Measurements from ENCODE around the gene NRG2. TPM values are rescaled to one million over a fixed set of nuclear protein-coding genes. Genes with fewer than 3 reads are reported as not detected.

Gene NRG2
- polyA plus RNA-seq, 1 of the 3 experiments (the other 2 are of a cell fraction) = 3.7 TPM

DNA sequence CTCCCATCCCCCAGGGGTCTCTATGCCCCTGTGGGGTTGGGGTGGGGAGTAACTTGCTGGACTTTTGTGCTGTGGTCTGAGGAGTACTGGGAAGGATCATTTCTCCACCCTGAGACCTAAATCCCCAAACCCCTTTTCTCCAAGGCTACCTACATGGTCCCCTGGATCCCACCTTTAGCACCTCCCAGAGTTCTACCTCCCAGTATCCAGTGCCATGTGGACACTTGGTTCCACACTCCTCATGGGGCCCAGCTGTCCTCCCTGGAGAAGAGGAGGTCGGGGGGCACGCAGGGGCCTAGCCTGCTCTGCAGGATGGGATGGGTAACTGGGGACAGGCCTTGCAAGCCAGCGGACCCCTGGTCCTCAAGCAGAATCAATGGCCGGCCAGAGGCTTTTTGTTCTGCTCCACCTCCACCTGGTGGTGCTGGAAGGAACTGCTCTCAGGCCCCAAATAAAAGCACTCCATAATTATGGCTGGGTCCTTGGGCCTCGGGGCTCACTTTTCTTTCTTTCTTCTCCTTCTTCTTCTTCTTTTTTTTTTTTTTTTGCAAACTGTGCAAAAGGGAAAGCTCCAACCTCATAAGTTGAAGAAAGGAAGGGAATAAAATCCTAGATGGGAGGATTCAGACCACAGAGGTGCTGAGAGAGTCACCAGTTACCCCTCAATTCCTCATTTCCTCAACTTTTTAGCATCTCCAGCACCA lies 179.1 kb downstream of the NRG2 start:
- no peaks in the 10 kb centered on the region for H3K9me3 ChIP-seq
- CTCF ChIA-PET = interaction anchor here (0.8 to 17.2 kb wide), 29 partner anchors 9 to 230 kb away, joined by 3 to 225 read pairs (median 5); partner anchors contain the start of gene PSD2
- no peak overlapping the region for H2AFZ ChIP-seq (ENCODE audit: low read depth)
- no peaks in the 10 kb centered on the region for H3K9me2 ChIP-seq
- POLR2A ChIA-PET = no interaction called here
- H3K27me3 ChIP-seq (ENCODE audit: insufficient read depth) = no peaks in the 10 kb centered on the region
- DNase-seq = peak; percentile 85
- H3F3A ChIP-seq (replicated peaks; ENCODE audit: insufficient read depth) = no peaks in the 10 kb centered on the region
- 33% methylated on average over 5 of the region's 5 CpGs for WGBS (ENCODE audit: low lambda C conversion rate)
- H3K4me1 ChIP-seq (ENCODE audit: control insufficient read depth in 1 of 2, insufficient read depth in 2 of 2, low read depth in 1 of 2, low read length in 1 of 2) = peaks cover 0 to 2% of the 10 kb centered on the region in 2 experiments; a peak in 1 of 4 replicates
- H4K20me1 ChIP-seq (ENCODE audit: insufficient read depth) = no peaks in the 10 kb centered on the region
- H3K9ac ChIP-seq = no peak overlapping the region
- no peaks in the 10 kb centered on the region for H3K79me2 ChIP-seq (ENCODE audit: insufficient read depth)
- no peak overlapping the region for H3K4me2 ChIP-seq
- H3K4me3 ChIP-seq (ENCODE audit: low read depth in 2 of 2, low read length in 1 of 2) = no peak overlapping the region
- H3K27ac ChIP-seq (ENCODE audit: low read depth in 2 of 2, low read length in 1 of 2) = no peak overlapping the region
- H3K36me3 ChIP-seq (replicated peaks in 1 of 2; ENCODE audit: control insufficient read depth in 1 of 2, insufficient read depth in 2 of 2, low read length in 1 of 2) = no peaks in the 10 kb centered on the region
- peak; percentile 79 for TF ChIP-seq RAD21 (IDR thresholded peaks at IDR 0.05; ENCODE audit: low read length)
- TF ChIP-seq, protein P1, sequence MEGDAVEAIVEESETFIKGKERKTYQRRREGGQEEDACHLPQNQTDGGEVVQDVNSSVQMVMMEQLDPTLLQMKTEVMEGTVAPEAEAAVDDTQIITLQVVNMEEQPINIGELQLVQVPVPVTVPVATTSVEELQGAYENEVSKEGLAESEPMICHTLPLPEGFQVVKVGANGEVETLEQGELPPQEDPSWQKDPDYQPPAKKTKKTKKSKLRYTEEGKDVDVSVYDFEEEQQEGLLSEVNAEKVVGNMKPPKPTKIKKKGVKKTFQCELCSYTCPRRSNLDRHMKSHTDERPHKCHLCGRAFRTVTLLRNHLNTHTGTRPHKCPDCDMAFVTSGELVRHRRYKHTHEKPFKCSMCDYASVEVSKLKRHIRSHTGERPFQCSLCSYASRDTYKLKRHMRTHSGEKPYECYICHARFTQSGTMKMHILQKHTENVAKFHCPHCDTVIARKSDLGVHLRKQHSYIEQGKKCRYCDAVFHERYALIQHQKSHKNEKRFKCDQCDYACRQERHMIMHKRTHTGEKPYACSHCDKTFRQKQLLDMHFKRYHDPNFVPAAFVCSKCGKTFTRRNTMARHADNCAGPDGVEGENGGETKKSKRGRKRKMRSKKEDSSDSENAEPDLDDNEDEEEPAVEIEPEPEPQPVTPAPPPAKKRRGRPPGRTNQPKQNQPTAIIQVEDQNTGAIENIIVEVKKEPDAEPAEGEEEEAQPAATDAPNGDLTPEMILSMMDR (IDR thresholded peaks at IDR 0.05) = peak; percentile 79
- TF ChIP-seq TCF12 (IDR thresholded peaks at IDR 0.05) = no peak
- no peak for TF ChIP-seq GATA2 (CRISPR knock-in tag; IDR thresholded peaks at IDR 0.05)
- no peak for TF ChIP-seq ELF1 (IDR thresholded peaks at IDR 0.05)
- TF ChIP-seq YY1 (IDR thresholded peaks at IDR 0.05; ENCODE audit: low read depth) = peak; percentile 55; the same call in 1 of the 2 replicates
- no peak for TF ChIP-seq EP300 (IDR thresholded peaks at IDR 0.05; ENCODE audit: borderline replicate concordance in 1 of 2, low read depth in 1 of 2, low read length in 1 of 2)
- TF ChIP-seq TEAD4 (IDR thresholded peaks at IDR 0.05; ENCODE audit: borderline replicate concordance, insufficient read depth) = no peak
- TF ChIP-seq, protein P2, sequence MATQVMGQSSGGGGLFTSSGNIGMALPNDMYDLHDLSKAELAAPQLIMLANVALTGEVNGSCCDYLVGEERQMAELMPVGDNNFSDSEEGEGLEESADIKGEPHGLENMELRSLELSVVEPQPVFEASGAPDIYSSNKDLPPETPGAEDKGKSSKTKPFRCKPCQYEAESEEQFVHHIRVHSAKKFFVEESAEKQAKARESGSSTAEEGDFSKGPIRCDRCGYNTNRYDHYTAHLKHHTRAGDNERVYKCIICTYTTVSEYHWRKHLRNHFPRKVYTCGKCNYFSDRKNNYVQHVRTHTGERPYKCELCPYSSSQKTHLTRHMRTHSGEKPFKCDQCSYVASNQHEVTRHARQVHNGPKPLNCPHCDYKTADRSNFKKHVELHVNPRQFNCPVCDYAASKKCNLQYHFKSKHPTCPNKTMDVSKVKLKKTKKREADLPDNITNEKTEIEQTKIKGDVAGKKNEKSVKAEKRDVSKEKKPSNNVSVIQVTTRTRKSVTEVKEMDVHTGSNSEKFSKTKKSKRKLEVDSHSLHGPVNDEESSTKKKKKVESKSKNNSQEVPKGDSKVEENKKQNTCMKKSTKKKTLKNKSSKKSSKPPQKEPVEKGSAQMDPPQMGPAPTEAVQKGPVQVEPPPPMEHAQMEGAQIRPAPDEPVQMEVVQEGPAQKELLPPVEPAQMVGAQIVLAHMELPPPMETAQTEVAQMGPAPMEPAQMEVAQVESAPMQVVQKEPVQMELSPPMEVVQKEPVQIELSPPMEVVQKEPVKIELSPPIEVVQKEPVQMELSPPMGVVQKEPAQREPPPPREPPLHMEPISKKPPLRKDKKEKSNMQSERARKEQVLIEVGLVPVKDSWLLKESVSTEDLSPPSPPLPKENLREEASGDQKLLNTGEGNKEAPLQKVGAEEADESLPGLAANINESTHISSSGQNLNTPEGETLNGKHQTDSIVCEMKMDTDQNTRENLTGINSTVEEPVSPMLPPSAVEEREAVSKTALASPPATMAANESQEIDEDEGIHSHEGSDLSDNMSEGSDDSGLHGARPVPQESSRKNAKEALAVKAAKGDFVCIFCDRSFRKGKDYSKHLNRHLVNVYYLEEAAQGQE (IDR thresholded peaks at IDR 0.05; ENCODE audit: low read depth, low read length) = no peak
- TF ChIP-seq RCOR1 (IDR thresholded peaks at IDR 0.05; ENCODE audit: low read length) = no peak
- TF ChIP-seq NFIC (IDR thresholded peaks at IDR 0.05; ENCODE audit: borderline replicate concordance) = no peak
- TF ChIP-seq MXI1 (IDR thresholded peaks at IDR 0.05; ENCODE audit: low read depth, low read length) = no peak
- TF ChIP-seq GABPA (IDR thresholded peaks at IDR 0.05; ENCODE audit: low read depth) = no peak
- TF ChIP-seq, protein P3, sequence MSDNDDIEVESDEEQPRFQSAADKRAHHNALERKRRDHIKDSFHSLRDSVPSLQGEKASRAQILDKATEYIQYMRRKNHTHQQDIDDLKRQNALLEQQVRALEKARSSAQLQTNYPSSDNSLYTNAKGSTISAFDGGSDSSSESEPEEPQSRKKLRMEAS (IDR thresholded peaks at IDR 0.05; ENCODE audit: low read depth) = no peak
- TF ChIP-seq RFX5 (IDR thresholded peaks at IDR 0.05; ENCODE audit: low read length) = no peak
- no peak for TF ChIP-seq FOXJ3 (CRISPR knock-in tag; IDR thresholded peaks at IDR 0.05)
- TF ChIP-seq, protein P4, sequence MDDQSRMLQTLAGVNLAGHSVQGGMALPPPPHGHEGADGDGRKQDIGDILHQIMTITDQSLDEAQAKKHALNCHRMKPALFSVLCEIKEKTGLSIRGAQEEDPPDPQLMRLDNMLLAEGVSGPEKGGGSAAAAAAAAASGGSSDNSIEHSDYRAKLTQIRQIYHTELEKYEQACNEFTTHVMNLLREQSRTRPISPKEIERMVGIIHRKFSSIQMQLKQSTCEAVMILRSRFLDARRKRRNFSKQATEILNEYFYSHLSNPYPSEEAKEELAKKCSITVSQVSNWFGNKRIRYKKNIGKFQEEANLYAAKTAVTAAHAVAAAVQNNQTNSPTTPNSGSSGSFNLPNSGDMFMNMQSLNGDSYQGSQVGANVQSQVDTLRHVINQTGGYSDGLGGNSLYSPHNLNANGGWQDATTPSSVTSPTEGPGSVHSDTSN (IDR thresholded peaks at IDR 0.05) = no peak
- no peak for TF ChIP-seq SIN3A (IDR thresholded peaks at IDR 0.05; ENCODE audit: borderline replicate concordance, low read depth, low read length)
- no peak for TF ChIP-seq JUND (IDR thresholded peaks at IDR 0.05)
- no peak for TF ChIP-seq FOXM1 (IDR thresholded peaks at IDR 0.05; ENCODE audit: low read depth)
- TF ChIP-seq, protein P5, sequence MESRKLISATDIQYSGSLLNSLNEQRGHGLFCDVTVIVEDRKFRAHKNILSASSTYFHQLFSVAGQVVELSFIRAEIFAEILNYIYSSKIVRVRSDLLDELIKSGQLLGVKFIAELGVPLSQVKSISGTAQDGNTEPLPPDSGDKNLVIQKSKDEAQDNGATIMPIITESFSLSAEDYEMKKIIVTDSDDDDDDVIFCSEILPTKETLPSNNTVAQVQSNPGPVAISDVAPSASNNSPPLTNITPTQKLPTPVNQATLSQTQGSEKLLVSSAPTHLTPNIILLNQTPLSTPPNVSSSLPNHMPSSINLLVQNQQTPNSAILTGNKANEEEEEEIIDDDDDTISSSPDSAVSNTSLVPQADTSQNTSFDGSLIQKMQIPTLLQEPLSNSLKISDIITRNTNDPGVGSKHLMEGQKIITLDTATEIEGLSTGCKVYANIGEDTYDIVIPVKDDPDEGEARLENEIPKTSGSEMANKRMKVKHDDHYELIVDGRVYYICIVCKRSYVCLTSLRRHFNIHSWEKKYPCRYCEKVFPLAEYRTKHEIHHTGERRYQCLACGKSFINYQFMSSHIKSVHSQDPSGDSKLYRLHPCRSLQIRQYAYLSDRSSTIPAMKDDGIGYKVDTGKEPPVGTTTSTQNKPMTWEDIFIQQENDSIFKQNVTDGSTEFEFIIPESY (IDR thresholded peaks at IDR 0.05; ENCODE audit: borderline replicate concordance, low read depth) = no peak
- TF ChIP-seq RXRA (IDR thresholded peaks at IDR 0.05; ENCODE audit: borderline replicate concordance, low read depth) = no peak
- TF ChIP-seq NRF1 (IDR thresholded peaks at IDR 0.05; ENCODE audit: low read depth, low read length) = no peak
- TF ChIP-seq FOSL2 (IDR thresholded peaks at IDR 0.05; ENCODE audit: borderline replicate concordance, low read depth) = no peak
- no peak for TF ChIP-seq POLR2AphosphoS5 (IDR thresholded peaks at IDR 0.05; ENCODE audit: low read depth, low read length)
- TF ChIP-seq, protein P6, sequence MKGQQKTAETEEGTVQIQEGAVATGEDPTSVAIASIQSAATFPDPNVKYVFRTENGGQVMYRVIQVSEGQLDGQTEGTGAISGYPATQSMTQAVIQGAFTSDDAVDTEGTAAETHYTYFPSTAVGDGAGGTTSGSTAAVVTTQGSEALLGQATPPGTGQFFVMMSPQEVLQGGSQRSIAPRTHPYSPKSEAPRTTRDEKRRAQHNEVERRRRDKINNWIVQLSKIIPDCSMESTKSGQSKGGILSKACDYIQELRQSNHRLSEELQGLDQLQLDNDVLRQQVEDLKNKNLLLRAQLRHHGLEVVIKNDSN (IDR thresholded peaks at IDR 0.05; ENCODE audit: borderline replicate concordance, low read depth) = no peak
